HepG2 (cell line): ENCODE data around the gene HSPA1A. TPM values are rescaled to one million over a fixed set of nuclear protein-coding genes. Genes with fewer than 3 reads are reported as not detected.
A peak's percentile ranks its signal among the peaks of the same experiment; 100 is the strongest.

ENCODE experiments used
- ATF2 ChIP-seq: sonication (generic); formaldehyde crosslinking; IDR thresholded peaks from 2 replicates; pipeline ENCODE4 v1.4.0; 2020; ENCODE audit warnings: missing genetic modification reagents
- CBFB ChIP-seq: sonication (generic); formaldehyde crosslinking; IDR thresholded peaks from 2 replicates; pipeline ENCODE4 v1.4.0; 2020; ENCODE audit warnings: missing genetic modification reagents
- GMEB1 ChIP-seq: sonication (generic); formaldehyde crosslinking; IDR thresholded peaks from 2 replicates; pipeline ENCODE4 v1.5.1; 2020; ENCODE audit warnings: missing genetic modification reagents, mild to moderate bottlenecking, borderline replicate concordance
- HHEX ChIP-seq: IDR thresholded peaks from 2 replicates; pipeline ENCODE4 v1.6.1; 2016; ENCODE audit warnings: control low read depth
- IKZF1 ChIP-seq: fragments of 450-650 bp; IDR thresholded peaks from 2 replicates; pipeline ENCODE4 v1.7.1; 2016
- MYPOP ChIP-seq: sonication (generic); formaldehyde crosslinking; IDR thresholded peaks from 2 replicates; pipeline ENCODE4 v1.8.1; 2023; ENCODE audit warnings: mild to moderate bottlenecking, moderate library complexity, missing genetic modification reagents
- NFAT5 ChIP-seq: sonication (generic); formaldehyde crosslinking; IDR thresholded peaks from 2 replicates; pipeline ENCODE4 v1.4.0; 2020; ENCODE audit warnings: missing genetic modification reagents
- PHF21A ChIP-seq: sonication (generic); formaldehyde crosslinking; IDR thresholded peaks from 2 replicates; pipeline ENCODE4 v1.5.0; 2020; ENCODE audit warnings: mild to moderate bottlenecking, missing genetic modification reagents
- SETDB1 ChIP-seq: sonication (generic); formaldehyde crosslinking; IDR thresholded peaks from 2 replicates; pipeline ENCODE4 v1.5.1; 2020; ENCODE audit warnings: missing genetic modification reagents, mild to moderate bottlenecking, borderline replicate concordance
- ZNF335 ChIP-seq: sonication (generic); formaldehyde crosslinking; IDR thresholded peaks from 2 replicates; pipeline ENCODE4 v1.4.0; 2020; ENCODE audit warnings: missing genetic modification reagents
- ZNF589 ChIP-seq: sonication (generic); formaldehyde crosslinking; conservative IDR thresholded peaks from 2 replicates; pipeline ENCODE4 v1.8.0; 2022; ENCODE audit warnings: mild to moderate bottlenecking, moderate library complexity, missing genetic modification reagents
- ZNF607 ChIP-seq: sonication (generic); formaldehyde crosslinking; IDR thresholded peaks from 2 replicates; pipeline ENCODE4 v1.5.1; 2020; ENCODE audit warnings: missing genetic modification reagents, mild to moderate bottlenecking, borderline replicate concordance
- ZNF780A ChIP-seq: sonication (generic); formaldehyde crosslinking; IDR thresholded peaks from 2 replicates; pipeline ENCODE4 v1.8.0; 2022; ENCODE audit warnings: mild to moderate bottlenecking, missing genetic modification reagents, moderate library complexity
- polyA plus RNA-seq, 8 experiments: library from polyadenylated mRNA; depleted of rRNA in 3 of 8; stranded (reverse) in 7 of 8; unstranded in 1 of 8; fragments of >200 nt; fragmentation: Illumina TruSeq in 4 of 8; extraction: Trizol in 4 of 8; gene quantifications; 2 replicates each; pipeline versions ENCODE4 v1.2.1 to v1.2.3, GENCODE V29; 2011 to 2016; ENCODE audit warnings: low read depth in 4 of 8, missing spikeins in 1 of 8, mixed read lengths in 1 of 8; ENCODE audit not compliant: insufficient read depth in 1 of 8
- total RNA-seq, 5 experiments: library from RNA; depleted of rRNA; stranded (reverse); fragments of >200 nt; fragmentation: Illumina TruSeq; extraction: Trizol; gene quantifications; 2 replicates each; pipeline ENCODE4 v1.2.3, GENCODE V29; 2016; ENCODE audit warnings: low read depth in 1 of 5
- TF ChIP-seq, protein P1 (sequence below): sonication (generic); formaldehyde crosslinking; IDR thresholded peaks from 2 replicates; pipeline ENCODE4 v1.5.0; 2020; ENCODE audit warnings: mild to moderate bottlenecking, missing genetic modification reagents, moderate library complexity
- TF ChIP-seq, protein P2 (sequence below): sonication (generic); formaldehyde crosslinking; IDR thresholded peaks from 2 replicates; pipeline ENCODE4 v1.8.0; 2022; ENCODE audit warnings: missing genetic modification reagents, mild to moderate bottlenecking, moderate library complexity, borderline replicate concordance

Gene HSPA1A
- total and polyA plus RNA-seq, 2 of the 13 experiments (the other 11 are each of a cell fraction or from before 2014, with no cell fraction given) = 44.5 to 85.0 TPM

GRCh38 chr6:31795616-31796298 is 19.6 kb upstream of the HSPA1A start, which contains the start of gene VARS1 (continued):
- TF ChIP-seq ZNF589 (no peak), PHF21A (CRISPR knock-in tag) (peak; percentile 82), IKZF1 (no peak), CBFB (CRISPR knock-in tag) (peak; percentile 64; the same call in 1 of the 2 replicates), HHEX (CRISPR knock-in tag) (0 out of 2 replicates have a peak, but pooled peaks have one; percentile 19), ZNF335 (CRISPR knock-in tag) (peak; percentile 99), SETDB1 (CRISPR knock-in tag) (no peak), ZNF607 (CRISPR knock-in tag) (peak; percentile 74), ATF2 (CRISPR knock-in tag) (no peak; the same call in 1 of the 2 replicates), GMEB1 (CRISPR knock-in tag) (peak; percentile 69), ZNF780A (CRISPR knock-in tag) (no peak), NFAT5 (CRISPR knock-in tag) (0 out of 2 replicates have a peak, but pooled peaks have one; percentile 33), MYPOP (CRISPR knock-in tag) (peak; percentile 95)
- TF ChIP-seq, protein P1, sequence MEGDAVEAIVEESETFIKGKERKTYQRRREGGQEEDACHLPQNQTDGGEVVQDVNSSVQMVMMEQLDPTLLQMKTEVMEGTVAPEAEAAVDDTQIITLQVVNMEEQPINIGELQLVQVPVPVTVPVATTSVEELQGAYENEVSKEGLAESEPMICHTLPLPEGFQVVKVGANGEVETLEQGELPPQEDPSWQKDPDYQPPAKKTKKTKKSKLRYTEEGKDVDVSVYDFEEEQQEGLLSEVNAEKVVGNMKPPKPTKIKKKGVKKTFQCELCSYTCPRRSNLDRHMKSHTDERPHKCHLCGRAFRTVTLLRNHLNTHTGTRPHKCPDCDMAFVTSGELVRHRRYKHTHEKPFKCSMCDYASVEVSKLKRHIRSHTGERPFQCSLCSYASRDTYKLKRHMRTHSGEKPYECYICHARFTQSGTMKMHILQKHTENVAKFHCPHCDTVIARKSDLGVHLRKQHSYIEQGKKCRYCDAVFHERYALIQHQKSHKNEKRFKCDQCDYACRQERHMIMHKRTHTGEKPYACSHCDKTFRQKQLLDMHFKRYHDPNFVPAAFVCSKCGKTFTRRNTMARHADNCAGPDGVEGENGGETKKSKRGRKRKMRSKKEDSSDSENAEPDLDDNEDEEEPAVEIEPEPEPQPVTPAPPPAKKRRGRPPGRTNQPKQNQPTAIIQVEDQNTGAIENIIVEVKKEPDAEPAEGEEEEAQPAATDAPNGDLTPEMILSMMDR (CRISPR knock-in tag) = peak; percentile 98
- TF ChIP-seq, protein P2, sequence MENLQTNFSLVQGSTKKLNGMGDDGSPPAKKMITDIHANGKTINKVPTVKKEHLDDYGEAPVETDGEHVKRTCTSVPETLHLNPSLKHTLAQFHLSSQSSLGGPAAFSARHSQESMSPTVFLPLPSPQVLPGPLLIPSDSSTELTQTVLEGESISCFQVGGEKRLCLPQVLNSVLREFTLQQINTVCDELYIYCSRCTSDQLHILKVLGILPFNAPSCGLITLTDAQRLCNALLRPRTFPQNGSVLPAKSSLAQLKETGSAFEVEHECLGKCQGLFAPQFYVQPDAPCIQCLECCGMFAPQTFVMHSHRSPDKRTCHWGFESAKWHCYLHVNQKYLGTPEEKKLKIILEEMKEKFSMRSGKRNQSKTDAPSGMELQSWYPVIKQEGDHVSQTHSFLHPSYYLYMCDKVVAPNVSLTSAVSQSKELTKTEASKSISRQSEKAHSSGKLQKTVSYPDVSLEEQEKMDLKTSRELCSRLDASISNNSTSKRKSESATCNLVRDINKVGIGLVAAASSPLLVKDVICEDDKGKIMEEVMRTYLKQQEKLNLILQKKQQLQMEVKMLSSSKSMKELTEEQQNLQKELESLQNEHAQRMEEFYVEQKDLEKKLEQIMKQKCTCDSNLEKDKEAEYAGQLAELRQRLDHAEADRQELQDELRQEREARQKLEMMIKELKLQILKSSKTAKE (CRISPR knock-in tag) = no peak
